Measurements from ENCODE around the gene SZT2.

DNA sequence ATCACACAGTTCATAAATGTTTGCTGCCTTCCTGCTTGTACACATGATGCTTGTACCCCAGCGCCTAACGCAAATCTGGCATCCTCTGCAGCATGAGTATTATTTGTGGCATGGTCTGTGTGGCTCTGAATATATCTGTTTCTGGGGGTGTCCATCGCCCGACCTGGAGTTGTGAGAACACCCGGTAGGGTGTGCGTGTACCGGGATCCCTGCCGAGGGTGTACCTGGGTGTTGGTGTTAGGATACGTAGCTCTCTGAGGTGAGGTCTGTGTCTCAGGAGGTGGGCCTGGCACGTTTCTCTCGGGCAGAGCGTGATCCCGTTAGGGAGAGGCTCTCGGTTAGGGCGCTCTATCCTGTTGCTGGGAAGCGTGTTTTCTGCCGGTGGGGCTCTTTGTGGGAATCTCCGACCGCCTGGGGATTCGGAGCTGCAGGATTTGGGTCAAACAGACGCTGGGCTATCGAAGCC is 41.3 kb upstream of the SZT2 start:
- TF ChIP-seq CTCF (IDR thresholded peaks at IDR 0.05; ENCODE audit: borderline replicate concordance, extremely low read depth, low read length, poor library complexity, severe bottlenecking) (no peak), EZH2 (IDR thresholded peaks at IDR 0.05; ENCODE audit: borderline replicate concordance, low read depth, low read length, severe bottlenecking) (no peak)
